GM12878 (cell line): Measurements from ENCODE around the gene IL27RA.
"Not testable (repeated sequence)": the region's sequence is repeated elsewhere in the genome, so short reads cannot be mapped to it uniquely, and the experiment has no call there.

Experiments used
- CEBPZ ChIP-seq: fragments of 150-350 bp; IDR thresholded peaks from 2 replicates; pipeline ENCODE4 v1.6.1; 2016; ENCODE audit warnings: low read depth, low read length
- CTCF ChIP-seq, 3 experiments: IDR thresholded peaks in 2 of 3; conservative IDR thresholded peaks in 1 of 3; 2 replicates each; pipeline ENCODE4 v1.5.1; 2011; ENCODE audit warnings: low read depth in 3 of 3, low read length in 3 of 3, mild to moderate bottlenecking in 3 of 3, control low read depth in 2 of 3, moderate library complexity in 2 of 3, inconsistent platforms in 1 of 3, mixed read lengths in 1 of 3; ENCODE audit not compliant: control insufficient read depth in 2 of 3, insufficient read depth in 1 of 3; ENCODE audit errors: extremely low read depth in 1 of 3
- MLLT1 ChIP-seq: fragments of 450-650 bp; IDR thresholded peaks from 2 replicates; pipeline ENCODE4 v1.6.1; 2016; ENCODE audit warnings: mild to moderate bottlenecking
- NFIC ChIP-seq: IDR thresholded peaks from 2 replicates; pipeline ENCODE4 v1.6.1; 2012; ENCODE audit warnings: low read depth, mild to moderate bottlenecking, inconsistent platforms, low read length, moderate library complexity
- NR2C2 ChIP-seq: IDR thresholded peaks from 2 replicates; pipeline ENCODE4 v1.6.1; 2011; ENCODE audit warnings: borderline replicate concordance, low read depth; ENCODE audit not compliant: control insufficient read depth, insufficient read length
- USF1 ChIP-seq: IDR thresholded peaks from 2 replicates; pipeline ENCODE4 v1.6.1; 2011; ENCODE audit warnings: borderline replicate concordance, low read depth, mild to moderate bottlenecking, moderate library complexity, mixed read lengths, low read length; ENCODE audit not compliant: insufficient read depth; ENCODE audit errors: extremely low read length
- ZBTB11 ChIP-seq: fragments of 450-650 bp; formaldehyde crosslinking; IDR thresholded peaks from 2 replicates; pipeline ENCODE4 v1.5.0; 2022; ENCODE audit warnings: mild to moderate bottlenecking, missing genetic modification characterization
- ZNF384 ChIP-seq: IDR thresholded peaks from 2 replicates; pipeline ENCODE4 v1.6.1; 2012; ENCODE audit warnings: low read depth, mild to moderate bottlenecking, low read length, improper control_type of control experiment, borderline replicate concordance

- TF ChIP-seq NFIC; MLLT1; NR2C2; ZNF384; ZBTB11 (CRISPR knock-in tag); CEBPZ; USF1: not testable (repeated sequence)
- TF ChIP-seq CTCF (IDR thresholded peaks at IDR 0.05 in 2 of 3, conservative IDR thresholded peaks at IDR 0.05 in 1 of 3; ENCODE audit: control insufficient read depth in 2 of 3, extremely low read depth in 1 of 3, insufficient read depth in 1 of 3, low read depth in 3 of 3, low read length in 3 of 3) = peak; percentile 48 to 55 (median 49); a peak in 5 of 6 replicates
Measured at GRCh38 chr19:14042659-14043608, 11.4 kb downstream of the IL27RA start.
